GM23248 (cell line): ENCODE results near the gene ZYX.
"Not testable (repeated sequence)": the region's sequence is repeated elsewhere in the genome, so short reads cannot be mapped to it uniquely, and the experiment has no call there.

Experiments used
- EZH2 ChIP-seq: fragments of 200-600 bp; sonication (generic); IDR thresholded peaks from 2 replicates; pipeline ENCODE4 v1.6.1; 2018; ENCODE audit warnings: antibody characterized with exemption, mild to moderate bottlenecking; ENCODE audit not compliant: insufficient read depth, poor library complexity, severe bottlenecking
- EZH2phosphoT487 ChIP-seq: fragments of 200-600 bp; sonication (generic); IDR thresholded peaks from 2 replicates; pipeline ENCODE4 v1.6.1; 2018; ENCODE audit warnings: antibody characterized with exemption, moderate library complexity, mild to moderate bottlenecking, low read depth; ENCODE audit not compliant: insufficient read depth

DNA sequence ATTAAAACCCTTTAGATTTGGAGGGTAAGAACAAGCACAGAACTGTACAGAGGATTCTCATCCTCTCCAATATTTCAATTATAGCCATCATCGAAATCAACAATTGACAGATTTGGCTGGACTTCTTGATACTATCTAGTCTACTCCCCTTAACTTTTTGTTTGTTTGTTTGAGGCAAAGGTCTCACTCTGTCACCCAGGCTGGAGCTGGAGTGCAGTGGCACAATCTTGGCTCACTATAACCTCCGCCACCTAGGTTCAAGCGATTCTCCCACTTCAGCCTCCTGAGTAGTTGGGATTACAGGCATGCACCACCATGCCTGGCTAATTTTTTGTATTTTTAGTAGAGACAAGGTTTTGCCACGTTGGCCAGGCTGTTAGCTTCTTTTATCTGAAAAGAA lies 21.1 kb downstream of the ZYX start:
- TF ChIP-seq EZH2, EZH2phosphoT487: not testable (repeated sequence)
